ENCODE data around the gene MTA3.

- TF ChIP-seq, protein P1, sequence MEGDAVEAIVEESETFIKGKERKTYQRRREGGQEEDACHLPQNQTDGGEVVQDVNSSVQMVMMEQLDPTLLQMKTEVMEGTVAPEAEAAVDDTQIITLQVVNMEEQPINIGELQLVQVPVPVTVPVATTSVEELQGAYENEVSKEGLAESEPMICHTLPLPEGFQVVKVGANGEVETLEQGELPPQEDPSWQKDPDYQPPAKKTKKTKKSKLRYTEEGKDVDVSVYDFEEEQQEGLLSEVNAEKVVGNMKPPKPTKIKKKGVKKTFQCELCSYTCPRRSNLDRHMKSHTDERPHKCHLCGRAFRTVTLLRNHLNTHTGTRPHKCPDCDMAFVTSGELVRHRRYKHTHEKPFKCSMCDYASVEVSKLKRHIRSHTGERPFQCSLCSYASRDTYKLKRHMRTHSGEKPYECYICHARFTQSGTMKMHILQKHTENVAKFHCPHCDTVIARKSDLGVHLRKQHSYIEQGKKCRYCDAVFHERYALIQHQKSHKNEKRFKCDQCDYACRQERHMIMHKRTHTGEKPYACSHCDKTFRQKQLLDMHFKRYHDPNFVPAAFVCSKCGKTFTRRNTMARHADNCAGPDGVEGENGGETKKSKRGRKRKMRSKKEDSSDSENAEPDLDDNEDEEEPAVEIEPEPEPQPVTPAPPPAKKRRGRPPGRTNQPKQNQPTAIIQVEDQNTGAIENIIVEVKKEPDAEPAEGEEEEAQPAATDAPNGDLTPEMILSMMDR (IDR thresholded peaks at IDR 0.05), result no peak
- TF ChIP-seq POLR2A (IDR thresholded peaks at IDR 0.05) (no peak), POLR2AphosphoS5 (IDR thresholded peaks at IDR 0.05) (no peak)
Measured at GRCh38 chr2:42624047-42624446, 55.6 kb downstream of the MTA3 start.

Data from breast epithelium (tissue), 3 donors.